Measurements from ENCODE around the gene AMPH. TPM values are rescaled to one million over a fixed set of nuclear protein-coding genes. Genes with fewer than 3 reads are reported as not detected.

The AMPH gene
- total and polyA plus RNA-seq, 9 of the 15 experiments (the other 6 are each of a cell fraction or from before 2014, with no cell fraction given), result 0.03 to 0.35 TPM; not detected in 7

DNA sequence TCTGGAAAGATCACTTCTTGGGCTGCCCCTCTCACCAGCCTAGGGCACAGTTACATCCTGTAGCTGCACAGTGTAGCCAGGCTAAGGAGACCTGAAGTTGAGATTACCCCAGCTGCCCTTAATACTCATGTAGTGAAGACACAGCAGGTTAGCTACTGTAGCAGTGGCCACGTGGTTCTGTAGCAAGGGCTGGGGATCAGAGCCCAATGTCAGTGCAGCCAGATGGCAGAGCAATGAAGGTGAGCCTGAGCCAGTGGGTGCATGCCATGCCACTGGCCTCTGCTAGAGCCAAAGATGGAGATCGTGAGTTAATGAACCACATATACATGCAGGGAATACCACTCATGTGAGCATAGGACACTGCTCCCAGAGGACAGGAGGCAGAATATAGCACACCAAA, 15.5 kb downstream of the AMPH start:
- Histone ChIP-seq H3K79me2 (ENCODE audit: control insufficient read depth, insufficient read depth, low read length) (no peaks in the 10 kb centered on the region), H3K4me3 (no peak overlapping the region), H3K9me1 (ENCODE audit: control insufficient read depth, insufficient read depth, low read length) (no peaks in the 10 kb centered on the region), H3K4me1 (replicated peaks in 1 of 2; ENCODE audit: control insufficient read depth in 2 of 2, insufficient read depth in 2 of 2, low read length in 2 of 2) (no peaks in the 10 kb centered on the region), H3K9ac (ENCODE audit: insufficient read depth in 1 of 2, low read depth in 2 of 2, low read length in 2 of 2) (no peak overlapping the region), H2AFZ (ENCODE audit: low read depth, low read length) (no peak overlapping the region), H3K36me3 (ENCODE audit: control insufficient read depth, insufficient read depth, low read length) (no peaks in the 10 kb centered on the region), H3K27ac (ENCODE audit: extremely low read depth, low read depth, low read length) (no peak overlapping the region), H4K20me1 (replicated peaks; ENCODE audit: control insufficient read depth, insufficient read depth, low read length) (no peaks in the 10 kb centered on the region), H3K9me3 (replicated peaks; ENCODE audit: control insufficient read depth, insufficient read depth, low read depth, low read length) (no peaks in the 10 kb centered on the region), H3K27me3 (ENCODE audit: control insufficient read depth in 2 of 2, insufficient read depth in 2 of 2, low read length in 2 of 2) (no peaks in the 10 kb centered on the region), H3K4me2 (ENCODE audit: insufficient read depth, low read length) (no peak overlapping the region)
- FAIRE-seq (no peak), ATAC-seq (no peak), DNase-seq (ENCODE audit: extremely low read depth in 1 of 4, low spot score in 3 of 4) (no peak)
- ChIA-PET CTCF (ENCODE audit: low intra/inter-chr PET ratio) (no interaction called here), POLR2A (no interaction called here)
- WGBS (ENCODE audit: insufficient coverage, low coverage, missing lambda C conversion rate), result 0% methylated on average over 2 of the region's 2 CpGs
- in situ Hi-C loops (cut with MboI), result no loop called here
- intact Hi-C loops (cut with micrococcal nuclease), result no loop called here
- TF ChIP-seq PHB (CRISPR knock-in tag; IDR thresholded peaks at IDR 0.05) (no peak), NR4A1 (CRISPR knock-in tag; IDR thresholded peaks at IDR 0.05) (no peak), NR4A1 (tag; IDR thresholded peaks at IDR 0.05) (no peak), ILK (tag; IDR thresholded peaks at IDR 0.05; ENCODE audit: borderline replicate concordance, low read depth) (no peak), ZNF217 (CRISPR knock-in tag; IDR thresholded peaks at IDR 0.05) (no peak), HDAC8 (tag; IDR thresholded peaks at IDR 0.05) (no peak), RFX1 (IDR thresholded peaks at IDR 0.05) (no peak), TRIM24 (IDR thresholded peaks at IDR 0.05) (no peak), ZNF584 (CRISPR knock-in tag; IDR thresholded peaks at IDR 0.05; ENCODE audit: low read depth) (no peak), YBX1 (IDR thresholded peaks at IDR 0.05) (no peak), KLF16 (IDR thresholded peaks at IDR 0.05) (no peak), MECOM (CRISPR knock-in tag; IDR thresholded peaks at IDR 0.05) (no peak)
- TF ChIP-seq, protein P1, sequence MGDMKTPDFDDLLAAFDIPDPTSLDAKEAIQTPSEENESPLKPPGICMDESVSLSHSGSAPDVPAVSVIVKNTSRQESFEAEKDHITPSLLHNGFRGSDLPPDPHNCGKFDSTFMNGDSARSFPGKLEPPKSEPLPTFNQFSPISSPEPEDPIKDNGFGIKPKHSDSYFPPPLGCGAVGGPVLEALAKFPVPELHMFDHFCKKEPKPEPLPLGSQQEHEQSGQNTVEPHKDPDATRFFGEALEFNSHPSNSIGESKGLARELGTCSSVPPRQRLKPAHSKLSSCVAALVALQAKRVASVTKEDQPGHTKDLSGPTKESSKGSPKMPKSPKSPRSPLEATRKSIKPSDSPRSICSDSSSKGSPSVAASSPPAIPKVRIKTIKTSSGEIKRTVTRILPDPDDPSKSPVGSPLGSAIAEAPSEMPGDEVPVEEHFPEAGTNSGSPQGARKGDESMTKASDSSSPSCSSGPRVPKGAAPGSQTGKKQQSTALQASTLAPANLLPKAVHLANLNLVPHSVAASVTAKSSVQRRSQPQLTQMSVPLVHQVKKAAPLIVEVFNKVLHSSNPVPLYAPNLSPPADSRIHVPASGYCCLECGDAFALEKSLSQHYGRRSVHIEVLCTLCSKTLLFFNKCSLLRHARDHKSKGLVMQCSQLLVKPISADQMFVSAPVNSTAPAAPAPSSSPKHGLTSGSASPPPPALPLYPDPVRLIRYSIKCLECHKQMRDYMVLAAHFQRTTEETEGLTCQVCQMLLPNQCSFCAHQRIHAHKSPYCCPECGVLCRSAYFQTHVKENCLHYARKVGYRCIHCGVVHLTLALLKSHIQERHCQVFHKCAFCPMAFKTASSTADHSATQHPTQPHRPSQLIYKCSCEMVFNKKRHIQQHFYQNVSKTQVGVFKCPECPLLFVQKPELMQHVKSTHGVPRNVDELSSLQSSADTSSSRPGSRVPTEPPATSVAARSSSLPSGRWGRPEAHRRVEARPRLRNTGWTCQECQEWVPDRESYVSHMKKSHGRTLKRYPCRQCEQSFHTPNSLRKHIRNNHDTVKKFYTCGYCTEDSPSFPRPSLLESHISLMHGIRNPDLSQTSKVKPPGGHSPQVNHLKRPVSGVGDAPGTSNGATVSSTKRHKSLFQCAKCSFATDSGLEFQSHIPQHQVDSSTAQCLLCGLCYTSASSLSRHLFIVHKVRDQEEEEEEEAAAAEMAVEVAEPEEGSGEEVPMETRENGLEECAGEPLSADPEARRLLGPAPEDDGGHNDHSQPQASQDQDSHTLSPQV (IDR thresholded peaks at IDR 0.05), result no peak
- TF ChIP-seq, protein P2, sequence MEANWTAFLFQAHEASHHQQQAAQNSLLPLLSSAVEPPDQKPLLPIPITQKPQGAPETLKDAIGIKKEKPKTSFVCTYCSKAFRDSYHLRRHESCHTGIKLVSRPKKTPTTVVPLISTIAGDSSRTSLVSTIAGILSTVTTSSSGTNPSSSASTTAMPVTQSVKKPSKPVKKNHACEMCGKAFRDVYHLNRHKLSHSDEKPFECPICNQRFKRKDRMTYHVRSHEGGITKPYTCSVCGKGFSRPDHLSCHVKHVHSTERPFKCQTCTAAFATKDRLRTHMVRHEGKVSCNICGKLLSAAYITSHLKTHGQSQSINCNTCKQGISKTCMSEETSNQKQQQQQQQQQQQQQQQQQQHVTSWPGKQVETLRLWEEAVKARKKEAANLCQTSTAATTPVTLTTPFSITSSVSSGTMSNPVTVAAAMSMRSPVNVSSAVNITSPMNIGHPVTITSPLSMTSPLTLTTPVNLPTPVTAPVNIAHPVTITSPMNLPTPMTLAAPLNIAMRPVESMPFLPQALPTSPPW (CRISPR knock-in tag; IDR thresholded peaks at IDR 0.05), result no peak
- TF ChIP-seq, protein P3, sequence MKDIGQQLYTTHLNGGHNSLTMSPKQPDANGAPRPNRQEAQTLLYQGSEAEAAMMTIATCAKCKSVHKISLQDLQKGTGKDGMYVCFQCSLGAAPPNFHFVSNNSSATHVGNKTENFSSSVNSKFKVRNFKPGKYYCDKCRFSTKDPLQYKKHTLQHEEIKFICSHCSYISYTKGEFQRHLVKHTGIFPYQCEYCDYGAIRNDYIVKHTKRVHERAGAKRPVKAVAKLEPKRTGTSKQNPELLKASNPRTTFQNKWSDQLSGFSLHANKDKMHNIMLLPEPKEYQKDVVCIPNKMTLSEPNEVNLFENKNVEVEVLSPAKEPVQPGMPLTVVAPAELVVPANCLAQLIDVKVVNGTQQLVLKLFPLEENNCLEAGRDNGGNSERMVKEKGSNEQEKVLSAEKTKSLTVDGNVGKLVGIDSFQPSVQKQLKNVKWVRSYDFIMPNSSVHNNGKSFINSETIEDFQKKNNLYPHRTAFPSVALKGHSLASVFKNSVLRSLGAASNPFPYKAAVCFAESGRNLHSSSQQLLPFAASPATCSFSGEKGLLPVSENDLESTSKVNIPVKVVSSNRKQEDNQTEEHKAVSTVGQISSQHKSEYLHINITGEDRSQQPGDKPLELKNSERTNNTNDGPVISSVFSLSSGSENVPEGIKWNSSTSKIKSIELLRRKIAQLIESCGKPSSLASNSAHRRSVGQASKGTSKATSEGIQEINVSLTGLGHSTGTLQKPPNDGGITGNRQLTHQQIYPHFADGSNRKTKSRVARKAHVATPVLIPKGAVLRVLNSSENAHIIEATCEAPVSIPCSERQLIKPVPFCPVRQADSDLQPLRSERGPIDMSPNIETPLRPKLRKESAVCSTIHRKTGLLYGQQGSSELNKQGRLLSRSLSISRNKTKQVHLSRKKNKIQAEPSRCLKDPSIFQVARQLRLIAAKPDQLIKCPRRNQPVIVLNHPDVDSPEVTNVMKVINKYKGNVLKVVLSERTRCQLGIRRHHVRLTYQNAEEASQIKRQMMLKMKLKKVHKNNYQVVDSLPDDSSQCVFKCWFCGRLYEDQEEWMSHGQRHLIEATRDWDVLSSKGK (CRISPR knock-in tag; IDR thresholded peaks at IDR 0.05), result no peak
- BruUV-seq (replicated peaks), result no TSS peak

Measured in K562 (cell line).